ENCODE results near the gene PDE6D.

DNA sequence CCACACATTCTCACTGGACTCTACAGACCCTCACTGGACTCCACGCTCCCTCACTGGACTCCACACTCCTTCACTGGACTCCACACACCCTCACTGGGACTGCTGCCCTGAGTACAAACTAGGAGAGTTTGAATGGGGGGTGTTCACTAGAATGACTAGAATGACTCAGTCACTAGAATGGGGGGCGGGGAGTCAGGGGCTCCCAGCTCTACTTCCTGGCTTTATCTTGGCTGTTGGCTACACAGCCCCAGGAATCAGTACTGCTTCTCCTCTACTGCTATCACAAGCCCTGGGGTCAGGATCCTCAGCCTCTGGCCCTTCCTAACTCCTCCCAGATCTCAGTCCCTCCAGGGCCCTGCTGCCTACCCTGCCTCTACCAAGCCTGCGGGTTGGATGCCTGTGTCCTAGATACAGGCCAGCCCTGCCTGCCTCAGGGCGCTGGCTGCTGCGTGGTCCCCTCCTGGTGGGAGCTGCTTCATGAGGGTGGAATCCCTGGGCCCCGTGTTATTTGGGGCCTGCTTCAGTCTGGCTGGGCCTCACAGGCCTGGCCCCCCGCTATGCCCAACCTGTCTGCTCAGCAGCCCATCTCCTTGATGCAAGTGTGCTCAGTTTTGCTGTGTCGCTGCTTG, 65.0 kb downstream of the PDE6D start:
- no peak for TF ChIP-seq EZH2phosphoT487 (IDR thresholded peaks at IDR 0.05; ENCODE audit: borderline replicate concordance)
- TF ChIP-seq, protein P1, sequence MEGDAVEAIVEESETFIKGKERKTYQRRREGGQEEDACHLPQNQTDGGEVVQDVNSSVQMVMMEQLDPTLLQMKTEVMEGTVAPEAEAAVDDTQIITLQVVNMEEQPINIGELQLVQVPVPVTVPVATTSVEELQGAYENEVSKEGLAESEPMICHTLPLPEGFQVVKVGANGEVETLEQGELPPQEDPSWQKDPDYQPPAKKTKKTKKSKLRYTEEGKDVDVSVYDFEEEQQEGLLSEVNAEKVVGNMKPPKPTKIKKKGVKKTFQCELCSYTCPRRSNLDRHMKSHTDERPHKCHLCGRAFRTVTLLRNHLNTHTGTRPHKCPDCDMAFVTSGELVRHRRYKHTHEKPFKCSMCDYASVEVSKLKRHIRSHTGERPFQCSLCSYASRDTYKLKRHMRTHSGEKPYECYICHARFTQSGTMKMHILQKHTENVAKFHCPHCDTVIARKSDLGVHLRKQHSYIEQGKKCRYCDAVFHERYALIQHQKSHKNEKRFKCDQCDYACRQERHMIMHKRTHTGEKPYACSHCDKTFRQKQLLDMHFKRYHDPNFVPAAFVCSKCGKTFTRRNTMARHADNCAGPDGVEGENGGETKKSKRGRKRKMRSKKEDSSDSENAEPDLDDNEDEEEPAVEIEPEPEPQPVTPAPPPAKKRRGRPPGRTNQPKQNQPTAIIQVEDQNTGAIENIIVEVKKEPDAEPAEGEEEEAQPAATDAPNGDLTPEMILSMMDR (conservative IDR thresholded peaks at IDR 0.05; ENCODE audit: low read length) = no peak

Measured in Loucy (cell line).